ENCODE results near the gene ARHGEF7.

GRCh38 chr13:111095911-111096501, 19.1 kb upstream of the ARHGEF7 start:
- no peak for TF ChIP-seq EZH2phosphoT487 (IDR thresholded peaks at IDR 0.05; ENCODE audit: borderline replicate concordance)
- TF ChIP-seq REST (IDR thresholded peaks at IDR 0.05; ENCODE audit: low read depth): no peak
- no peak for TF ChIP-seq POLR2A (IDR thresholded peaks at IDR 0.05; ENCODE audit: borderline replicate concordance, extremely low read depth, insufficient read depth, insufficient read length)
- TF ChIP-seq MAX (IDR thresholded peaks at IDR 0.05): no peak
- no peak for TF ChIP-seq CTCF (IDR thresholded peaks at IDR 0.05 in 2 of 3, conservative IDR thresholded peaks at IDR 0.05 in 1 of 3; ENCODE audit: borderline replicate concordance in 1 of 3, insufficient read depth in 1 of 3, low read depth in 2 of 3, low read length in 2 of 3)
- TF ChIP-seq CEBPB (IDR thresholded peaks at IDR 0.05; ENCODE audit: low read depth): no peak
- no peak for TF ChIP-seq ATF3 (IDR thresholded peaks at IDR 0.05)
- TF ChIP-seq YY1 (IDR thresholded peaks at IDR 0.05; ENCODE audit: extremely low read depth, insufficient replicate concordance, low read depth, low read length): no peak
